HCT116 (cell line): ENCODE results near the gene TMEM198. TPM values are rescaled to one million over a fixed set of nuclear protein-coding genes. Genes with fewer than 3 reads are reported as not detected.

ENCODE experiments used
- ATAC-seq: fragments of 200-7000 bp; cut with Tn5 transposase; 2 replicates; pipeline ENCODE4 v1.9.1; 2020; ENCODE audit warnings: mild to moderate bottlenecking, moderate library complexity
- BruUV-seq: library from RNA; stranded (reverse); fragments of 400-500 nt; replicated peaks from 2 replicates; lab custom pipeline; 2021; lab: Mats Ljungman, UMichigan
- CTCF ChIA-PET: fragments of 300-600 bp; sonication (Branson Sonifier 250); formaldehyde crosslinking; loops from one replicate; lab custom pipeline; 2021; ENCODE audit warnings: antibody characterized with exemption; lab: Charles Lee
- POLR2A ChIA-PET: fragments of 300-600, 350-600 bp; sonication (Branson Sonifier 250); formaldehyde crosslinking; loops from one replicate; lab custom pipeline; 2021; ENCODE audit warnings: antibody characterized with exemption; lab: Charles Lee
- RAD21 ChIA-PET, 2 experiments: fragments of 300-600 bp; sonication (Branson Sonifier 250); formaldehyde crosslinking; loops; one replicate each; lab custom pipeline; 2023; ENCODE audit warnings: low total read pairs in 2 of 2; ENCODE audit not compliant: uncharacterized antibody in 2 of 2, unreplicated experiment in 2 of 2, low non-redundant PET in 1 of 2; lab: Charles Lee
- DNase-seq: peaks from one replicate; pipeline ENCODE4 v3.0.0-alpha.2; 2010; ENCODE audit warnings: low read depth, low spot score
- H2AFZ ChIP-seq: fragments of 200-600 bp; shearing (Covaris generic), sonication (generic); 2 replicates; pipeline ENCODE4 v1.6.1; 2017; ENCODE audit warnings: low read depth, mixed run types, mixed read lengths, antibody characterized with exemption, low read length; ENCODE audit not compliant: poor library complexity, severe bottlenecking
- H3K27ac ChIP-seq: 2 replicates; pipeline ENCODE4 v1.5.1; 2012; ENCODE audit warnings: low read depth, low read length
- H3K27me3 ChIP-seq: fragments of 200-600 bp; sonication (generic); 2 replicates; pipeline ENCODE4 v1.6.1; 2016; ENCODE audit warnings: mixed run types, low read length, mixed read lengths; ENCODE audit not compliant: insufficient read depth
- H3K36me3 ChIP-seq, 2 experiments: fragments of 200-500 bp in 1 of 2; fragments of 200-600 bp in 1 of 2; sonication (Bioruptor generic) in 1 of 2; sonication (generic) in 1 of 2; 2 replicates each; pipeline versions ENCODE4 v1.5.1 to v1.6.1; 2014 to 2016; ENCODE audit warnings: low read length in 2 of 2, inconsistent platforms in 1 of 2, mixed read lengths in 1 of 2, mixed run types in 1 of 2; ENCODE audit not compliant: insufficient read depth in 2 of 2, control insufficient read depth in 1 of 2
- H3K4me1 ChIP-seq, 2 experiments: fragments of 200-600 bp in 1 of 2; sonication (generic) in 1 of 2; 2 replicates each; pipeline versions ENCODE4 v1.5.1 to v1.6.1; 2012 to 2017; ENCODE audit warnings: low read length in 2 of 2, inconsistent platforms in 1 of 2, mild to moderate bottlenecking in 1 of 2, mixed read lengths in 1 of 2, mixed run types in 1 of 2, moderate library complexity in 1 of 2; ENCODE audit not compliant: insufficient read depth in 2 of 2, control insufficient read depth in 1 of 2
- H3K4me2 ChIP-seq: fragments of 200-600 bp; sonication (generic); 2 replicates; pipeline ENCODE4 v1.6.1; 2017; ENCODE audit warnings: mixed run types, low read length, mixed read lengths
- H3K4me3 ChIP-seq, 2 experiments: fragments of 200-600 bp in 1 of 2; sonication (generic) in 1 of 2; replicated peaks in 1 of 2; 2 replicates each; pipeline ENCODE4 v1.5.1; 2011 to 2016; ENCODE audit warnings: low read length in 2 of 2, control low read depth in 1 of 2, low read depth in 1 of 2, mild to moderate bottlenecking in 1 of 2, mixed read lengths in 1 of 2, mixed run types in 1 of 2
- H3K79me2 ChIP-seq: fragments of 200-600 bp; sonication (generic); 2 replicates; pipeline ENCODE4 v1.6.1; 2017; ENCODE audit warnings: mild to moderate bottlenecking, mixed run types, low read length, moderate library complexity, mixed read lengths; ENCODE audit not compliant: insufficient read depth
- H3K9ac ChIP-seq: fragments of 200-600 bp; sonication (generic); 2 replicates; pipeline ENCODE4 v1.6.1; 2016; ENCODE audit warnings: low read length, mixed read lengths
- H3K9me2 ChIP-seq: fragments of 200-600 bp; sonication (generic), shearing (Covaris generic); 2 replicates; pipeline ENCODE4 v1.6.1; 2017; ENCODE audit warnings: mixed run types, mild to moderate bottlenecking, moderate library complexity; ENCODE audit not compliant: insufficient read depth
- H3K9me3 ChIP-seq, 2 experiments: fragments of 200-500 bp in 1 of 2; fragments of 200-600 bp in 1 of 2; sonication (Bioruptor generic) in 1 of 2; sonication (generic) in 1 of 2; 2 replicates each; pipeline ENCODE4 v1.6.1; 2014 to 2017; ENCODE audit warnings: low read length in 2 of 2, mixed read lengths in 2 of 2, inconsistent platforms in 1 of 2, low read depth in 1 of 2, mild to moderate bottlenecking in 1 of 2, mixed run types in 1 of 2, moderate library complexity in 1 of 2; ENCODE audit not compliant: control insufficient read depth in 1 of 2, insufficient read depth in 1 of 2
- H4K20me1 ChIP-seq: fragments of 200-600 bp; sonication (generic), shearing (Covaris generic); 2 replicates; pipeline ENCODE4 v1.6.1; 2017; ENCODE audit warnings: mixed run types, mild to moderate bottlenecking, moderate library complexity; ENCODE audit not compliant: insufficient read depth
- CBX3 ChIP-seq: IDR thresholded peaks from 2 replicates; pipeline ENCODE4 v1.6.1; 2012; ENCODE audit warnings: low read depth
- CEBPB ChIP-seq: IDR thresholded peaks from 2 replicates; pipeline ENCODE4 v1.6.1; 2012; ENCODE audit warnings: low read depth
- EGR1 ChIP-seq: IDR thresholded peaks from 2 replicates; pipeline ENCODE4 v1.6.1; 2012; ENCODE audit warnings: low read depth
- EZH2phosphoT487 ChIP-seq: fragments of 200-600 bp; IDR thresholded peaks from 2 replicates; pipeline ENCODE4 v1.6.1; 2018; ENCODE audit warnings: antibody characterized with exemption, borderline replicate concordance
- POLR2A ChIP-seq: IDR thresholded peaks from 2 replicates; pipeline ENCODE4 v1.7.0; 2011; ENCODE audit warnings: borderline replicate concordance; ENCODE audit not compliant: insufficient read depth, insufficient read length; ENCODE audit errors: extremely low read depth
- RAD21 ChIP-seq: IDR thresholded peaks from 2 replicates; pipeline ENCODE4 v1.6.1; 2012; ENCODE audit warnings: low read depth, mild to moderate bottlenecking
- SIN3A ChIP-seq: IDR thresholded peaks from 2 replicates; pipeline ENCODE4 v1.6.1; 2012; ENCODE audit warnings: low read depth
- TCF7L2 ChIP-seq: IDR thresholded peaks from 2 replicates; pipeline ENCODE4 v1.7.0; 2011; ENCODE audit warnings: borderline replicate concordance, inconsistent platforms; ENCODE audit not compliant: insufficient read depth, insufficient read length; ENCODE audit errors: extremely low read depth
- ZNF274 ChIP-seq: fragments of 200-500 bp; sonication (Bioruptor generic); IDR thresholded peaks from 2 replicates; pipeline ENCODE4 v1.6.1; 2014; ENCODE audit warnings: mild to moderate bottlenecking, low read depth, low read length, inconsistent platforms
- intact Hi-C: fragments of 100-400 bp; cut with micrococcal nuclease; formaldehyde crosslinking; loops from 2 replicates; pipeline ENCODE4 v1.10.0; 2022
- total RNA-seq: library from RNA; stranded (reverse); gene quantifications from one replicate; pipeline ENCODE4 v1.2.1, GENCODE V29; 2021; ENCODE audit not compliant: unreplicated experiment
- TF ChIP-seq, protein P1 (sequence below): IDR thresholded peaks from 2 replicates; pipeline ENCODE4 v1.6.1; 2012; ENCODE audit warnings: low read depth
- TF ChIP-seq, protein P2 (sequence below): IDR thresholded peaks from 2 replicates; pipeline ENCODE4 v1.6.1; 2012

Gene TMEM198
- total RNA-seq, 1 experiment from 2014 or later, result 2.1 TPM

DNA sequence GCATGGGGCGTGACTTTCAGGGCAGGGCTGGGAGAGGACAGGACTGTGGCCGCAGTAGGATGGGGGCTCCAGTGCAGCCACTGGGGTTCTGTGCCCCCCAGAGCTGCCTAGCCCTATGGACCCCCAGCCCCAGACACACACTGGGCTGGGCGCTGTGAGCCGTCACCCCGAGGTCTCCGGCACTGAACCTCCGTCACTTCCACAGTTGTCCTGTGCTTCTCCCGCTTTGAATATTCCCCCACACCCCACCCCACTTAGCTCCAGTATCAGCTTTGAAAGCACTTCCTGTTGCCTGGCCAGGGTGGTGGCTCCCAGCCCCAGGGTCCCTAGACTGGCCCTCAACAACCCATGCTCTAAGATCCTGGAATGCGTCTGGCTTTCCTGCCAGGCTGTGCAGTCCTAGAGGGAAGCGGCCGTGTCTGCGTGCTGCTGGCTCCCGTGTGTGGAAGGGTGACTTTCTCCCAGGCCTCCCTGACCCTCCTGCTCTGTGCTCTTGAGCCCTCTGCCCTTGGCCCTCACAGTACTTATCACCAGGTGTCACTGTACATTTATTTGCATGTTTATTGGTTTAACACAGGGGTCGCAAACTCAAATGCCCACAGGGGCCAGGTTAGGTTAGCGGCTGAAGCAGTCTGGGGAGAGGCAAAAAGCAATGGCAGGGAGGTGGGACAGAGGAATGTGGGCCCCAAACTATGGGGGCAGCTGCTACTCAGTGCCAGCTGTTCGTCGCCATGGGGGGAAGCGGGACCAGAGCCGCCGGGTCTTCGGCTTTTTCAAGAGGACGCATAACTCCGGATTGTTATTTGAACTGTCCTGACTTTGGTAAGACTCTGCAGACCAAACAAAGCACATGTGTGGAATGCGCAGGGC is 17.6 kb downstream of the TMEM198 start (continued):
- TF ChIP-seq, protein P1, sequence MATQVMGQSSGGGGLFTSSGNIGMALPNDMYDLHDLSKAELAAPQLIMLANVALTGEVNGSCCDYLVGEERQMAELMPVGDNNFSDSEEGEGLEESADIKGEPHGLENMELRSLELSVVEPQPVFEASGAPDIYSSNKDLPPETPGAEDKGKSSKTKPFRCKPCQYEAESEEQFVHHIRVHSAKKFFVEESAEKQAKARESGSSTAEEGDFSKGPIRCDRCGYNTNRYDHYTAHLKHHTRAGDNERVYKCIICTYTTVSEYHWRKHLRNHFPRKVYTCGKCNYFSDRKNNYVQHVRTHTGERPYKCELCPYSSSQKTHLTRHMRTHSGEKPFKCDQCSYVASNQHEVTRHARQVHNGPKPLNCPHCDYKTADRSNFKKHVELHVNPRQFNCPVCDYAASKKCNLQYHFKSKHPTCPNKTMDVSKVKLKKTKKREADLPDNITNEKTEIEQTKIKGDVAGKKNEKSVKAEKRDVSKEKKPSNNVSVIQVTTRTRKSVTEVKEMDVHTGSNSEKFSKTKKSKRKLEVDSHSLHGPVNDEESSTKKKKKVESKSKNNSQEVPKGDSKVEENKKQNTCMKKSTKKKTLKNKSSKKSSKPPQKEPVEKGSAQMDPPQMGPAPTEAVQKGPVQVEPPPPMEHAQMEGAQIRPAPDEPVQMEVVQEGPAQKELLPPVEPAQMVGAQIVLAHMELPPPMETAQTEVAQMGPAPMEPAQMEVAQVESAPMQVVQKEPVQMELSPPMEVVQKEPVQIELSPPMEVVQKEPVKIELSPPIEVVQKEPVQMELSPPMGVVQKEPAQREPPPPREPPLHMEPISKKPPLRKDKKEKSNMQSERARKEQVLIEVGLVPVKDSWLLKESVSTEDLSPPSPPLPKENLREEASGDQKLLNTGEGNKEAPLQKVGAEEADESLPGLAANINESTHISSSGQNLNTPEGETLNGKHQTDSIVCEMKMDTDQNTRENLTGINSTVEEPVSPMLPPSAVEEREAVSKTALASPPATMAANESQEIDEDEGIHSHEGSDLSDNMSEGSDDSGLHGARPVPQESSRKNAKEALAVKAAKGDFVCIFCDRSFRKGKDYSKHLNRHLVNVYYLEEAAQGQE, result no peak
- TF ChIP-seq SIN3A (no peak), RAD21 (no peak)

DNA sequence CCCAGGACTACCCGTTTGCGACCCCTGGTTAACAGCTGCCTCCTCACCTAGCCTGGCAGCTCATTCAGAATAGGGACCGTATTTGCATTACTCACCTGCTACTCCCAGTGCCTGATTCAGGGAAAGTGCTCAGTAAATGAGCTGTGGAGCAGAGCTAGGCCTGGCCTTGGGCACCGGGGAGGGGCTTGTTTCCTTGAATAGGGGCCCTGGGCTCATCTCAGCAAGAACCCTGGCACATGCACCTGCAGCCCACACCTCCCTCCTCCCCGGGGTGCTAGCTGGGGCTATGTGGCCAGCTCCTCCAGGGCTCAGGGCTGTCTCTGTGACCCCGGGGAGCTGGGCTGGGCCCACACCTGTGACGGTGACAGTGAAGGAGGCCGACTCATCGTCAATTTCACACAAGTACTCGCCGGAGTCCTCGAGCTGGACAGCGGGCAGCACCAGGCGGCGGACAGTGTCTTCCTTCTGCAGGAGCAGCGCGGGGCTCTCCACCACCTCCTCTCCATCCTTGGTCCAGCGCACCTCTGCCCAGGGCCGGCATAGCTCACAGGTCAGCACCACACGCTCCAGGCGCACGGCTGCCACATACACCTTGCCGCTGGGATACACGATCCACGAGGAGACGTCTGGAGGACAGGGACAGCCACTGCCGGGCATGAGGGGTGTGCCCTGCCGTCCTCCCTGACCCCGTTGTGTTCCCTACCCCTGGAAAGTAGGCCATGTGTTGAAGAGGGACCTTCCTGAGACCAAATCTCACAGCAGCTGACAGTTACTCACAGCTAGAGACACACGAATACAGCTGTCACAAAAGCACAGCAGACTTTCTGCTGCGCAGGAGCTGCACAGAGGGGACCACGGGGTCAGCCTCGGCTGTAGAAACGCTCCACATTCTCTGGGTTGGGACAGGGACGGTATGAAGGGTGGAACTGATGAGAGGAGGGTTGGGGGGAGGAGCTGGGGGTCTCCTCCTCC is 18.5 kb downstream of the TMEM198 start:
- POLR2A ChIA-PET, result no interaction called here
- Histone ChIP-seq H3K27ac (no peak overlapping the region), H3K79me2 (no peaks in the 10 kb centered on the region), H3K4me2 (no peak overlapping the region), H3K9ac (no peak overlapping the region), H3K4me1 (peaks cover 0 to 4% of the 10 kb centered on the region in 2 experiments; a peak in 1 of 4 replicates), H3K36me3 (no peaks in the 10 kb centered on the region), H4K20me1 (no peaks in the 10 kb centered on the region), H3K9me2 (no peaks in the 10 kb centered on the region), H3K4me3 (no peak overlapping the region), H3K9me3 (no peaks in the 10 kb centered on the region), H2AFZ (no peak overlapping the region), H3K27me3 (no peaks in the 10 kb centered on the region)
- no TSS peak for BruUV-seq
- intact Hi-C loops, result no loop called here
- DNase-seq (no peak), ATAC-seq (no peak)
- RAD21 ChIA-PET, result no interaction called here
- CTCF ChIA-PET, result interaction anchor here (1.0 kb wide), 1 partner anchor 11 kb away, joined by 3 read pairs; no protein-coding TSS in a partner anchor
- TF ChIP-seq POLR2A (no peak), ZNF274 (no peak), CEBPB (no peak), EGR1 (no peak), CBX3 (no peak), TCF7L2 (no peak), EZH2phosphoT487 (no peak)
- TF ChIP-seq, protein P1, result no peak
- TF ChIP-seq, protein P2, sequence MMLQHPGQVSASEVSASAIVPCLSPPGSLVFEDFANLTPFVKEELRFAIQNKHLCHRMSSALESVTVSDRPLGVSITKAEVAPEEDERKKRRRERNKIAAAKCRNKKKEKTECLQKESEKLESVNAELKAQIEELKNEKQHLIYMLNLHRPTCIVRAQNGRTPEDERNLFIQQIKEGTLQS, result no peak
